B cell (primary cell): ENCODE results near the gene SKAP1. TPM values are rescaled to one million over a fixed set of nuclear protein-coding genes. Genes with fewer than 3 reads are reported as not detected.

Experiments used
- ATAC-seq: fragments of 200-7000 bp; cut with Tn5 transposase; one replicate; pipeline ENCODE4 v1.10.0; 2021; ENCODE audit warnings: low read depth, mild to moderate bottlenecking, moderate number of reproducible peaks, moderate library complexity
- CTCF ChIA-PET: fragments of 350-600 bp; sonication (Branson Sonifier 250); formaldehyde crosslinking; loops from one replicate; lab custom pipeline; 2021; ENCODE audit warnings: antibody characterized with exemption, inconsistent platforms; lab: Charles Lee
- POLR2A ChIA-PET: fragments of 350-600 bp; sonication (Branson Sonifier 250); formaldehyde crosslinking; loops from one replicate; lab custom pipeline; 2021; ENCODE audit warnings: antibody characterized with exemption; lab: Charles Lee
- DNase-seq: peaks from one replicate; pipeline ENCODE4 v3.0.0; 2013
- H2AFZ ChIP-seq: 2 replicates; pipeline ENCODE4 v1.6.1; 2012; ENCODE audit warnings: mild to moderate bottlenecking, low read depth, low read length; ENCODE audit not compliant: insufficient read depth, poor library complexity, severe bottlenecking
- H3K27ac ChIP-seq, 2 donors: 1 replicate in 1 of 2; 2 replicates in 1 of 2; pipeline ENCODE4 v1.5.1; 2012 to 2013; ENCODE audit warnings: low read length in 2 of 2, mild to moderate bottlenecking in 2 of 2, moderate library complexity in 1 of 2
- H3K27me3 ChIP-seq, 4 experiments: fragments of 200-600 bp in 1 of 4; sonication (generic) in 1 of 4; replicated peaks in 1 of 4; 1 replicate in 2 of 4; 2 replicates in 2 of 4; pipeline versions ENCODE4 v1.6.1 to v1.7.0; 2013 to 2016; ENCODE audit warnings: low read length in 3 of 4, mild to moderate bottlenecking in 2 of 4, mixed read lengths in 1 of 4, moderate library complexity in 1 of 4; ENCODE audit not compliant: insufficient read depth in 4 of 4, control insufficient read depth in 3 of 4; ENCODE audit errors: control extremely low read depth in 1 of 4
- H3K36me3 ChIP-seq, 2 experiments: replicated peaks in 1 of 2; 1 replicate in 1 of 2; 2 replicates in 1 of 2; pipeline versions ENCODE4 v1.6.1 to v1.7.1; 2013; ENCODE audit warnings: low read length in 1 of 2; ENCODE audit not compliant: insufficient read depth in 2 of 2, control insufficient read depth in 1 of 2; ENCODE audit errors: control extremely low read depth in 1 of 2, extremely low read depth in 1 of 2
- H3K4me1 ChIP-seq, 2 donors: fragments of 200-600 bp in 1 of 2; sonication (generic) in 1 of 2; 1 replicate in 1 of 2; 2 replicates in 1 of 2; pipeline versions ENCODE4 v1.5.1 to v1.6.1; 2013 to 2017; ENCODE audit warnings: low read length in 2 of 2; ENCODE audit not compliant: control insufficient read depth in 2 of 2, insufficient read depth in 2 of 2
- H3K4me2 ChIP-seq: replicated peaks from 2 replicates; pipeline ENCODE3; 2012; ENCODE audit warnings: mild to moderate bottlenecking, low read depth, low read length; ENCODE audit not compliant: poor library complexity, severe bottlenecking
- H3K4me3 ChIP-seq, 5 experiments: fragments of 200-600 bp in 1 of 5; sonication (generic) in 1 of 5; 1 replicate in 3 of 5; 2 replicates in 2 of 5; pipeline versions ENCODE4 v1.5.1 to v1.7.0; 2011 to 2016; ENCODE audit warnings: low read length in 4 of 5, mild to moderate bottlenecking in 4 of 5, low read depth in 2 of 5, control low read depth in 1 of 5, moderate library complexity in 1 of 5; ENCODE audit not compliant: insufficient read depth in 1 of 5; ENCODE audit errors: control extremely low read depth in 1 of 5, extremely low read depth in 1 of 5
- H3K79me2 ChIP-seq: fragments of 200-600 bp; sonication (generic); one replicate; pipeline ENCODE4 v1.6.0; 2016; ENCODE audit warnings: low read length; ENCODE audit not compliant: control insufficient read depth, insufficient read depth
- H3K9ac ChIP-seq: fragments of 200-600 bp; sonication (generic); 2 replicates; pipeline ENCODE4 v1.6.1; 2017; ENCODE audit warnings: mild to moderate bottlenecking, low read length, moderate library complexity
- H3K9me3 ChIP-seq, 3 donors: one replicate each; pipeline versions ENCODE4 v1.6.1 to v1.7.1; 2013; ENCODE audit warnings: low read length in 2 of 3; ENCODE audit not compliant: control insufficient read depth in 2 of 3, insufficient read depth in 1 of 3; ENCODE audit errors: control extremely low read depth in 1 of 3
- H4K20me1 ChIP-seq: 2 replicates; pipeline ENCODE4 v1.6.0; 2012; ENCODE audit warnings: mild to moderate bottlenecking, low read length; ENCODE audit not compliant: insufficient read depth, control insufficient read depth, poor library complexity, severe bottlenecking
- H3K27ac Mint-ChIP-seq: one replicate; pipeline ENCODE4 v1.8.0; 2021; ENCODE audit warnings: mixed read lengths
- H3K27me3 Mint-ChIP-seq: one replicate; pipeline ENCODE4 v1.8.0; 2021; ENCODE audit warnings: mixed read lengths
- H3K4me1 Mint-ChIP-seq: one replicate; pipeline ENCODE4 v1.8.0; 2021; ENCODE audit warnings: mixed read lengths
- H3K4me3 Mint-ChIP-seq: one replicate; pipeline ENCODE4 v1.8.0; 2021; ENCODE audit warnings: mixed read lengths
- H3K9me3 Mint-ChIP-seq: one replicate; pipeline ENCODE4 v1.8.0; 2022; ENCODE audit warnings: mixed read lengths; ENCODE audit not compliant: insufficient read depth
- EZH2 ChIP-seq: IDR thresholded peaks from 2 replicates; pipeline ENCODE4 v1.6.1; 2012; ENCODE audit warnings: borderline replicate concordance, low read depth, mild to moderate bottlenecking, moderate library complexity, low read length; ENCODE audit not compliant: insufficient read depth, poor library complexity, severe bottlenecking
- WGBS: methylation state at CpG from one replicate; pipeline ENCODE4 v1.1.5; 2013; ENCODE audit warnings: missing lambda C conversion rate; ENCODE audit not compliant: insufficient coverage; 5-methylcytosine and 5-hydroxymethylcytosine counted together
- intact Hi-C: fragments of 100-400 bp; cut with micrococcal nuclease; formaldehyde crosslinking; loops from one replicate; pipeline ENCODE4 v1.10.0; 2022
- polyA plus RNA-seq: library from polyadenylated mRNA; depleted of rRNA; stranded (reverse); fragments of >200 nt; gene quantifications from 2 replicates; pipeline ENCODE4 v1.2.3, GENCODE V29; 2012
- total RNA-seq, 2 donors: library from RNA; stranded (reverse); fragments of 120-200 nt in 1 of 2; gene quantifications; 1 replicate in 1 of 2; 2 replicates in 1 of 2; pipeline versions ENCODE4 v1.2.3 to v1.2.4, GENCODE V29; 2013 to 2022
- TF ChIP-seq, protein P1 (sequence below): fragments of 200-600 bp; IDR thresholded peaks from one replicate; pipeline ENCODE4 v1.8.0; 2022; ENCODE audit warnings: antibody characterized with exemption, mild to moderate bottlenecking

Gene SKAP1
- total and polyA plus RNA-seq, 2 donors (not counting 1 experiment from before 2014, with no cell fraction given) = 33.1 to 37.3 TPM

- POLR2A ChIA-PET = no interaction called here
- Histone ChIP-seq H3K9ac (peak overlapping the region; percentile 74), H3K4me1 (peaks cover 39 to 51% of the 10 kb centered on the region in 2 donors), H4K20me1 (no peaks in the 10 kb centered on the region), H3K4me2 (peak overlapping the region; percentile 88), H2AFZ (peak overlapping the region; percentile 81), H3K4me3 (peak overlapping the region; percentile 50 to 88 (median 77)), H3K36me3 (no peaks in the 10 kb centered on the region), H3K27ac (peak overlapping the region; percentile 80 to 81), H3K9me3 (peaks cover 0 to 6% (median 0%) of the 10 kb centered on the region in 3 donors), H3K27me3 (peaks cover 0 to 18% (median 6%) of the 10 kb centered on the region in 4 experiments), H3K79me2 (peaks cover 38% of the 10 kb centered on the region)
- WGBS = 20% methylated on average over 3 of the region's 8 CpGs
- ATAC-seq = no peak
- Mint-ChIP-seq H3K4me1 (peaks cover 57% of the 10 kb centered on the region), H3K27me3 (peaks cover 12% of the 10 kb centered on the region), H3K27ac (peak overlapping the region; percentile 94), H3K9me3 (no peaks in the 10 kb centered on the region), H3K4me3 (peak overlapping the region; percentile 91)
- DNase-seq = no peak
- TF ChIP-seq, protein P1, sequence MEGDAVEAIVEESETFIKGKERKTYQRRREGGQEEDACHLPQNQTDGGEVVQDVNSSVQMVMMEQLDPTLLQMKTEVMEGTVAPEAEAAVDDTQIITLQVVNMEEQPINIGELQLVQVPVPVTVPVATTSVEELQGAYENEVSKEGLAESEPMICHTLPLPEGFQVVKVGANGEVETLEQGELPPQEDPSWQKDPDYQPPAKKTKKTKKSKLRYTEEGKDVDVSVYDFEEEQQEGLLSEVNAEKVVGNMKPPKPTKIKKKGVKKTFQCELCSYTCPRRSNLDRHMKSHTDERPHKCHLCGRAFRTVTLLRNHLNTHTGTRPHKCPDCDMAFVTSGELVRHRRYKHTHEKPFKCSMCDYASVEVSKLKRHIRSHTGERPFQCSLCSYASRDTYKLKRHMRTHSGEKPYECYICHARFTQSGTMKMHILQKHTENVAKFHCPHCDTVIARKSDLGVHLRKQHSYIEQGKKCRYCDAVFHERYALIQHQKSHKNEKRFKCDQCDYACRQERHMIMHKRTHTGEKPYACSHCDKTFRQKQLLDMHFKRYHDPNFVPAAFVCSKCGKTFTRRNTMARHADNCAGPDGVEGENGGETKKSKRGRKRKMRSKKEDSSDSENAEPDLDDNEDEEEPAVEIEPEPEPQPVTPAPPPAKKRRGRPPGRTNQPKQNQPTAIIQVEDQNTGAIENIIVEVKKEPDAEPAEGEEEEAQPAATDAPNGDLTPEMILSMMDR = no peak
- intact Hi-C loops = loop anchor here (2.0 kb wide), 1 partner anchor 16 kb away; no protein-coding TSS in a partner anchor
- CTCF ChIA-PET = no interaction called here
Observed at GRCh38 chr17:48429156-48429555, 858 bp downstream of the SKAP1 start.

- Histone ChIP-seq H3K4me2 (peak overlapping the region; percentile 88), H3K4me1 (peaks cover 39 to 51% of the 10 kb centered on the region in 2 donors), H2AFZ (no peak overlapping the region), H3K79me2 (peaks cover 51% of the 10 kb centered on the region), H3K4me3 (peak overlapping the region in 1 of 5 experiments; percentile 85), H3K36me3 (no peaks in the 10 kb centered on the region), H3K27me3 (peaks cover 0 to 13% (median 3%) of the 10 kb centered on the region in 4 experiments), H3K27ac (no peak overlapping the region), H3K9me3 (peaks cover 0 to 6% (median 0%) of the 10 kb centered on the region in 3 donors), H4K20me1 (no peaks in the 10 kb centered on the region), H3K9ac (peak overlapping the region; percentile 74)
- CTCF ChIA-PET = interaction anchor here (1.0 kb wide), 1 partner anchor 93 kb away, joined by 3 read pairs; no protein-coding TSS in a partner anchor
- DNase-seq (peak; percentile 35), ATAC-seq (no peak)
- POLR2A ChIA-PET = interaction anchor here (0.7 kb wide), 1 partner anchor 12 kb away, joined by 3 read pairs; no protein-coding TSS in a partner anchor
- H3K27ac Mint-ChIP-seq = peak overlapping the region; percentile 15
- H3K4me1 Mint-ChIP-seq = peaks cover 64% of the 10 kb centered on the region
- TF ChIP-seq, protein P1 = no peak
- TF ChIP-seq EZH2 = no peak
- intact Hi-C loops = loop anchor here (2.0 kb wide), 1 partner anchor 13 kb away; no protein-coding TSS in a partner anchor
- no peaks in the 10 kb centered on the region for H3K9me3 Mint-ChIP-seq
- peaks cover 12% of the 10 kb centered on the region for H3K27me3 Mint-ChIP-seq
- peak overlapping the region; percentile 35 for H3K4me3 Mint-ChIP-seq
Observed at GRCh38 chr17:48427598-48427997, 2.4 kb downstream of the SKAP1 start.
